Measurements from ENCODE around the gene TUBB2B.

- TF ChIP-seq ZFP36 (IDR thresholded peaks at IDR 0.05; ENCODE audit: borderline replicate concordance, partially characterized antibody) (no peak), CTCF (IDR thresholded peaks at IDR 0.05) (no peak), MYC (IDR thresholded peaks at IDR 0.05; ENCODE audit: borderline replicate concordance, low read length) (no peak), NFE2L2 (conservative IDR thresholded peaks at IDR 0.05; ENCODE audit: low read length) (no peak), POLR2A (IDR thresholded peaks at IDR 0.05; ENCODE audit: low read length) (no peak), SMC3 (IDR thresholded peaks at IDR 0.05) (no peak), EP300 (IDR thresholded peaks at IDR 0.05) (no peak), CBX8 (IDR thresholded peaks at IDR 0.05) (no peak), REST (IDR thresholded peaks at IDR 0.05) (no peak), RNF2 (IDR thresholded peaks at IDR 0.05; ENCODE audit: borderline replicate concordance, low read depth) (no peak), USF2 (IDR thresholded peaks at IDR 0.05) (no peak), TP53 (CRISPR knock-in tag; IDR thresholded peaks at IDR 0.05) (no peak), MAX (IDR thresholded peaks at IDR 0.05) (no peak), NR3C1 (IDR thresholded peaks at IDR 0.05) (no peak)
Measured at GRCh38 chr6:3267162-3267561, 39.7 kb upstream of the TUBB2B start.

Measured in A549 (cell line).